ENCODE measurements around the gene KCTD16. TPM values are rescaled to one million over a fixed set of nuclear protein-coding genes. Genes with fewer than 3 reads are reported as not detected.

Gene KCTD16
- total RNA-seq, 4 donors from 2014 or later, result 0.13 to 2.5 (median 1.5) TPM

DNA sequence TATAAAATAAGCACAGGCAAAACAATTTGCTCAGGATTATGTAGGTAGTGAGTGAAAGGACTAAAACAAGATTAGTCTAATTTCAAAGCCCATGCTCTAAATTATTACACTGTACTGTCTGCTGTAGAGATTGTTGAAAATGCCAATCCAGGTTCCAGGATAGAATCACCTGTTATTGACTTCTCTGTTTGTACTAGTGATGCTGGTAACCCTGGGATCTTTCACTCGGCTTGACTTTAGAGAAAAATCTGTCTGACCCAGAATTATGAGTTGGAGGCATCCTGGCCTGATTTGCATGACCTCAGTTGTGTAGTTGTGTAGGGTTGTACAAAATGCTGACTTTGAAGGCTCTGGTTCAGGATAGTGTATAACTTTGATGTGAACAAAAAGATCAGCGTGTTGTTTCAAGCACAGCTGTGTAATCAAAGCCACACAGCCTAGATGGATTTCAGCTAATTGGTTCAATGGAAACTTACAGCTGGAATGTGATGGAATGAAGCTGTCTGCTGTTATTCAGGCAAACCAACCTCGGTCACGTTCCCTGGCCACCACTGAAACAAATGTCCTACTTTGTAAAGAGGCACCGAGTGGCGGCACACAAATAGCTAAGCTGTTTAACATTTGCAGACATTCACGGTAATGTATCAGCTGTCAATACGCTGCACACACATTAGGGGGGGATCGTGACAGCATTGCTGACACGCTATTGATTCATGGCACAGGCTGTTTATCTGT is 340.3 kb downstream of the KCTD16 start:
- WGBS, 2 donors, result 58 to 60% methylated on average over 10 of the region's 10 CpGs
- Histone ChIP-seq H3K27me3 (no peaks in the 10 kb centered on the region), H3K4me3 (replicated peaks in 1 of 3) (no peak overlapping the region), H3K36me3 (no peaks in the 10 kb centered on the region), H3K4me1 (no peaks in the 10 kb centered on the region), H3K9me3 (no peaks in the 10 kb centered on the region), H3K27ac (no peak overlapping the region)
- intact Hi-C loops (cut with DNase I), result no loop called here
- DNase-seq, result no peak
- TF ChIP-seq, protein P1, sequence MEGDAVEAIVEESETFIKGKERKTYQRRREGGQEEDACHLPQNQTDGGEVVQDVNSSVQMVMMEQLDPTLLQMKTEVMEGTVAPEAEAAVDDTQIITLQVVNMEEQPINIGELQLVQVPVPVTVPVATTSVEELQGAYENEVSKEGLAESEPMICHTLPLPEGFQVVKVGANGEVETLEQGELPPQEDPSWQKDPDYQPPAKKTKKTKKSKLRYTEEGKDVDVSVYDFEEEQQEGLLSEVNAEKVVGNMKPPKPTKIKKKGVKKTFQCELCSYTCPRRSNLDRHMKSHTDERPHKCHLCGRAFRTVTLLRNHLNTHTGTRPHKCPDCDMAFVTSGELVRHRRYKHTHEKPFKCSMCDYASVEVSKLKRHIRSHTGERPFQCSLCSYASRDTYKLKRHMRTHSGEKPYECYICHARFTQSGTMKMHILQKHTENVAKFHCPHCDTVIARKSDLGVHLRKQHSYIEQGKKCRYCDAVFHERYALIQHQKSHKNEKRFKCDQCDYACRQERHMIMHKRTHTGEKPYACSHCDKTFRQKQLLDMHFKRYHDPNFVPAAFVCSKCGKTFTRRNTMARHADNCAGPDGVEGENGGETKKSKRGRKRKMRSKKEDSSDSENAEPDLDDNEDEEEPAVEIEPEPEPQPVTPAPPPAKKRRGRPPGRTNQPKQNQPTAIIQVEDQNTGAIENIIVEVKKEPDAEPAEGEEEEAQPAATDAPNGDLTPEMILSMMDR (IDR thresholded peaks at IDR 0.05), result no peak
- TF ChIP-seq POLR2A (IDR thresholded peaks at IDR 0.05), result no peak

DNA sequence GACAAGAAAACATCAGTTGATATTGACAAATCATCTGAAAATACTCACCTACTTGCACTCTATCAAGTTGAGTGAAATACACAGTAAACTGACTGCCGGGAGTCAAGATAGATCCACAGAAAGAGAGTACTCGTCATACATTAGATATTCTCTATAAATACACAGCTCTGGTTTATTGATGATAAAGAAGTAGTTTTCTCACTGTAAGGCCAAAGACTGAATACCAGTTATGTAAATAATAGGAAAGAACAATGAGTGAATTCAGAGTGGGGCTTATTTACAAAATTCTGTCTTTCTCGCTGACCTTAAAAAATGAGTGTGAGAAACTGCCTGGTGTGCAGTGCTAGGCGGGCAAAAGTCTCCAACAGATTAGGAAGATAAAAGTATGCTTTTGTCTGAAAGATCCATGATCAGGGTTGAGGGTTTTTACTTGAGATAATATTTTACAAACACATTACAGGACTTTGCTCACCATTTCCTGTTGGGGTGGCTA is 341.0 kb downstream of the KCTD16 start:
- H3K4me3 ChIP-seq (replicated peaks in 1 of 3), result no peak overlapping the region
- H3K27ac ChIP-seq, result no peak overlapping the region
- intact Hi-C loops (cut with DNase I), result no loop called here
- WGBS, 2 donors, result 78 to 86% methylated on average over 4 of the region's 4 CpGs
- no peaks in the 10 kb centered on the region for H3K9me3 ChIP-seq
- no peak for DNase-seq
- no peaks in the 10 kb centered on the region for H3K4me1 ChIP-seq
- H3K27me3 ChIP-seq, result no peaks in the 10 kb centered on the region
- TF ChIP-seq POLR2A (IDR thresholded peaks at IDR 0.05), result no peak
- TF ChIP-seq, protein P1 (IDR thresholded peaks at IDR 0.05), result no peak
- no peaks in the 10 kb centered on the region for H3K36me3 ChIP-seq

DNA sequence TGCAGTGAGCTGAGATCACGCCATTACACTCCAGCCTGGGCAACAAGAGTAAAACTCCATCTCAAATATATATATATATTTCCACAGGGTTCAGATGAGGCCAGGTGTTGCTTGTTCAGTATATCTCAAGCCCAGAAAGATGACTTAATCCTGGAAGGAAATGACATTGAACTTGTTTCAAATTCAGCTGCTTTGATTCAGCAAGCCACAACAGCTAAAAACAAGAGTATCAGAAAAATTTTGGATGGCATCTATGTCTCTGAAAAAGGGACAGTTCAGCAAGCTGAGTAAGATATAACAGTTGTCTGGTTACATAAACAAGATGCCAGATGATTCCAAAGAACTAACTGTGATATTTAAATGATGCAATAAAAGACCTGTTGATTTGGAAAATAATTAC is 352.0 kb downstream of the KCTD16 start:
- Histone ChIP-seq H3K36me3 (no peaks in the 10 kb centered on the region), H3K9me3 (no peaks in the 10 kb centered on the region), H3K27me3 (no peaks in the 10 kb centered on the region), H3K4me1 (no peaks in the 10 kb centered on the region), H3K27ac (no peak overlapping the region), H3K4me3 (replicated peaks in 1 of 3) (no peak overlapping the region)
- 80 to 90% methylated on average over 1 of the region's 1 CpG for WGBS, 2 donors
- TF ChIP-seq, protein P1 (IDR thresholded peaks at IDR 0.05), result no peak
- no peak for TF ChIP-seq POLR2A (IDR thresholded peaks at IDR 0.05)
- intact Hi-C loops (cut with DNase I), result loop anchor here (10.0 kb wide), 1 partner anchor 162 kb away; no protein-coding TSS in a partner anchor
- DNase-seq, result no peak

DNA sequence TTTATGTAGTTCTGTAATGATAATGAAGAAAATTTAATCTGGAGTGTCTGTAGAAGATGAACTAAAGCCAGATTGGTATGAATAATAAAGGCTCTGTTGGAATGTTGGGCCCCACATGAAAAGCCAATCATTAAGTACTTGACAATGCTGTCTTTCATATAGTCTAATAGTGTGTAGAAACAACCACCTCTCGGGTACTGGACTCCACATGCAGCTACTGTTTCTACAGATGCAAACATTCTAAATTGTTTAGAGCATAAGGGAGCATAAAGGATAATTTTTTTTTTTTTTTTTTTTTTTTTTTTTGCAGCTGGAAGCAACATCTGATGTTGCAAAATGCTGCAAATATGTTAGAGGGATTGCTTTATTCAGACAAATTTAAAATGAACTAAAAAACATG is 354.3 kb downstream of the KCTD16 start:
- 64 to 81% methylated on average over 1 of the region's 1 CpG for WGBS, 2 donors
- Histone ChIP-seq H3K36me3 (no peaks in the 10 kb centered on the region), H3K4me3 (replicated peaks in 1 of 3) (no peak overlapping the region), H3K27me3 (no peaks in the 10 kb centered on the region), H3K9me3 (no peaks in the 10 kb centered on the region), H3K27ac (no peak overlapping the region), H3K4me1 (no peaks in the 10 kb centered on the region)
- TF ChIP-seq, protein P1 (IDR thresholded peaks at IDR 0.05), result no peak
- no peak for DNase-seq
- intact Hi-C loops (cut with DNase I), result loop anchor here (10.0 kb wide), 1 partner anchor 160 kb away; no protein-coding TSS in a partner anchor

DNA sequence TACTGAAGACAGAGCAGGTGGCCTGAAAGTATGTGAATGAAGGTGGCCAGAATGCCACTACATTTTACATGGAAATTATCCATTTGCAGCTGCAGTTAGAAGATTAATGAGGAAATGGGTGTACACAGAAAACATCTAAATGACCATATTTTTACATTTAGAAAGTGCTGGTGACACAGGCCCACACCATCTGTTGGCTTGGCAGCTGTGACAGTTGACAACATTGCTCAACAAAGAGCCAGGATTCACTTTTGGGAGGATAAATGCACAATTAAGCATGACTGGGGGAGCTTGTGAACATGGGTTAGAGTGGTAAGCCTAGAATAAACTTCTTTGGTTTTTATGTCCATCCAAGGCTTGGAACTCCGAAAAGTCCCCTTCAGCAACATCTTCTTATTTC is 360.5 kb downstream of the KCTD16 start:
- Histone ChIP-seq H3K9me3 (no peaks in the 10 kb centered on the region), H3K27me3 (no peaks in the 10 kb centered on the region), H3K27ac (no peak overlapping the region), H3K36me3 (no peaks in the 10 kb centered on the region), H3K4me3 (replicated peaks in 1 of 3) (no peak overlapping the region), H3K4me1 (no peaks in the 10 kb centered on the region)
- intact Hi-C loops (cut with DNase I), result no loop called here
- no peak for DNase-seq
- WGBS, 2 donors, result 93 to 100% methylated on average over 1 of the region's 1 CpG
- TF ChIP-seq POLR2A (IDR thresholded peaks at IDR 0.05), result no peak
- TF ChIP-seq, protein P1 (IDR thresholded peaks at IDR 0.05), result no peak
